Measurements from ENCODE around the gene ANTXR2. TPM values are rescaled to one million over a fixed set of nuclear protein-coding genes. Genes with fewer than 3 reads are reported as not detected.

Gene ANTXR2
- total and polyA plus RNA-seq, 2 donors = 5.7 to 13.4 TPM

DNA sequence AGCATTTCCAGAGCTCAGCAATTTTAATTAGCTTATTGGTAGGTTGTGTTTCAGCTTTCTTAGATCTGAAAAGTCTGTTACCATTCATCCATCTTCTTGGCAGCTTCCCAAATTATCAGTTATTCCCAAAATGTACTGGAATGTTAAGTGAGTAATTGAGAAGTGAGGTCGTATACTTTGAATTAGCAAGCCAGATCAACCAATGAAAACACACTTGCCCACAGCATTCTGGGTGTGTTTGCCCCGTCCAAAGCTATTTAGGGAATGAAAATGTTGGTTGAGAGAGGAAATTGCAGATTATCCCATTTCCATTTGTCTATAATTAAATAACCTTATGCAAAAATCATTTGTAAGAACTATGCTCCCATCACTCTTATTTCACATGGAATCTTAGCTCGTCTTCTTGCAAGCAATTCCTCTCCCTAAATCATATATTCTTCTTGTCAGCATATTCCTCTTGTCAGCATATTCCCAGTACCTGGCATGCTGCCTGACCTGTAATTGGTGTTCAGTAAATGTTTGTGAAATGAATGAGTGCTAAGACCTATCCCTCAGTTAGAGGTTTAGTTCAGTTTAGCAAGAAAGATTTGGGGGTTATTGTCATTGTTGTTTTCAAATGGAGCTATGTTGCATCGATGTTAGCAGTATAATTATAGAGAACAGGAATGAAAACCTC lies 23.3 kb upstream of the ANTXR2 start:
- WGBS = 93% methylated on average over 4 of the region's 4 CpGs
- Histone ChIP-seq H3K27me3 (ENCODE audit: control insufficient read depth in 2 of 2, insufficient read depth in 1 of 2, low read length in 1 of 2) (no peaks in the 10 kb centered on the region), H3K4me3 (ENCODE audit: low read length in 2 of 2) (no peak overlapping the region), H3K36me3 (ENCODE audit: control insufficient read depth in 2 of 2, insufficient read depth in 2 of 2, low read length in 1 of 2) (no peaks in the 10 kb centered on the region), H3K4me1 (ENCODE audit: control insufficient read depth in 2 of 2, insufficient read depth in 2 of 2, low read length in 2 of 2) (no peaks in the 10 kb centered on the region), H3K27ac (ENCODE audit: low read depth in 1 of 2, low read length in 1 of 2) (no peak overlapping the region), H3K9me3 (ENCODE audit: control insufficient read depth in 2 of 2, insufficient read depth in 1 of 2, low read length in 1 of 2) (no peaks in the 10 kb centered on the region)
- no peak for DNase-seq (ENCODE audit: low read depth in 6 of 9, low spot score in 9 of 9)

DNA sequence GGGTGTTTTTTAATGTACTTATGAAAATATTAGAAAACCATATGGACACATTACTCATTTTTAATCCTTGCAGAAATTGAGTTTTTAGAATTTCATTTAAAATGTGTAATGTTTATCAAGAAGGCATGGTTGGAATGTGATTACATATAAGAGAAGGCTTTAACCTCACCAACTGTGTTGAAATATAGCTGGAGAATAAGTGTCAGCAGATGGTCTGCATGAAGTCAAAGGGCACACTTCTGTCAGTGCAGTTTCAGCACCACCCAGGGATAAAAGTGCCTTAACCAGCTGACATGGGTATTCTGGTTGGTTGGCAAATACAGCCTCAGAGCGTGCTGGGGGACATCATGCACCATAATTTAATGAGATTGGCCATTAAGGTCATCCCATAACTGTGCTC lies 21.2 kb upstream of the ANTXR2 start:
- Histone ChIP-seq H3K4me3 (ENCODE audit: low read length in 2 of 2) (no peak overlapping the region), H3K36me3 (ENCODE audit: control insufficient read depth in 2 of 2, insufficient read depth in 2 of 2, low read length in 1 of 2) (no peaks in the 10 kb centered on the region), H3K4me1 (ENCODE audit: control insufficient read depth in 2 of 2, insufficient read depth in 2 of 2, low read length in 2 of 2) (no peaks in the 10 kb centered on the region), H3K9me3 (ENCODE audit: control insufficient read depth in 2 of 2, insufficient read depth in 1 of 2, low read length in 1 of 2) (no peaks in the 10 kb centered on the region), H3K27me3 (ENCODE audit: control insufficient read depth in 2 of 2, insufficient read depth in 1 of 2, low read length in 1 of 2) (no peaks in the 10 kb centered on the region), H3K27ac (ENCODE audit: low read depth in 1 of 2, low read length in 1 of 2) (no peak overlapping the region)
- no peak for DNase-seq (ENCODE audit: low read depth in 6 of 9, low spot score in 9 of 9)
- 93% methylated on average over 1 of the region's 1 CpG for WGBS

DNA sequence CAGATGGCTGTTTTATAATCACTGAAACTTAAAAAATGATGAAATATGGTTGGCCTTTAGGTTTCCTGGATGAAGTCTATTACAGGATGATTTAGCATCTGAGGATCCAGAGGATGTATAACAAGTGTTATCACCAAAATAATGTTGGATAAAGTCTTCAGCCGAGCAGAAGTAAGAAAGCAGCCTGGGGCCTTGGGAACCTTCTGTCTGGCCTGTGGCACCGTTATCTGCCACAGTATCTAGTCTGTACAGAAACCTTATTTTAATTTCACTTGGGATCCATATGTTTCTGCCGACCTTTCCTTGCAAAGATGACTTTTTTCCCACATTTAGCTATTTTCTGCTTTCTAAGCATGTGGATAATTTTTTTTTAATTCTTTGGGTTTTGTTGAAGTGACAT lies 20.5 kb upstream of the ANTXR2 start:
- H3K27me3 ChIP-seq (ENCODE audit: control insufficient read depth in 2 of 2, insufficient read depth in 1 of 2, low read length in 1 of 2) = no peaks in the 10 kb centered on the region
- no peaks in the 10 kb centered on the region for H3K9me3 ChIP-seq (ENCODE audit: control insufficient read depth in 2 of 2, insufficient read depth in 1 of 2, low read length in 1 of 2)
- no peak overlapping the region for H3K27ac ChIP-seq (ENCODE audit: low read depth in 1 of 2, low read length in 1 of 2)
- H3K36me3 ChIP-seq (ENCODE audit: control insufficient read depth in 2 of 2, insufficient read depth in 2 of 2, low read length in 1 of 2) = no peaks in the 10 kb centered on the region
- DNase-seq (ENCODE audit: low read depth in 6 of 9, low spot score in 9 of 9) = no peak
- no peaks in the 10 kb centered on the region for H3K4me1 ChIP-seq (ENCODE audit: control insufficient read depth in 2 of 2, insufficient read depth in 2 of 2, low read length in 2 of 2)
- 94% methylated on average over 3 of the region's 3 CpGs for WGBS
- H3K4me3 ChIP-seq (ENCODE audit: low read length in 2 of 2) = no peak overlapping the region

DNA sequence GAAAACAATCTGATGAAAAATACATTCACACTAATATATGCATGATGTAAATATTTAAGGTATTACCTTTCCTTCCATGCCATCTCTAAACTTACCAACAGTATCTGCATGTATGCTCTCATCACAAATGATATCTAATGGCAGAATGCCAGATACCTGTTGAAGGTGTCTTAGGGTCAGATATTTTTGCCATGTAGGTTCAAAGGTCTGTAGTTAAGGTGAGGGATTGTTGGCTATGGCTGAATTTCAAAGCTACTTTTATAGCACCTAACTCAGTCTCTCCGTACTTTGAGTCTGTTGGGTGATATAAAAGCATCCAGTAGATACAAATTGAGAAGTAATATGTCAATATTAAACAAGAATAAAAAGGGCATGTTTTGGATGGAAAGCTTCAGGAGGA lies 19.8 kb upstream of the ANTXR2 start:
- Histone ChIP-seq H3K4me3 (ENCODE audit: low read length in 2 of 2) (no peak overlapping the region), H3K27ac (ENCODE audit: low read depth in 1 of 2, low read length in 1 of 2) (no peak overlapping the region), H3K36me3 (ENCODE audit: control insufficient read depth in 2 of 2, insufficient read depth in 2 of 2, low read length in 1 of 2) (no peaks in the 10 kb centered on the region), H3K9me3 (ENCODE audit: control insufficient read depth in 2 of 2, insufficient read depth in 1 of 2, low read length in 1 of 2) (no peaks in the 10 kb centered on the region), H3K4me1 (ENCODE audit: control insufficient read depth in 2 of 2, insufficient read depth in 2 of 2, low read length in 2 of 2) (no peaks in the 10 kb centered on the region), H3K27me3 (ENCODE audit: control insufficient read depth in 2 of 2, insufficient read depth in 1 of 2, low read length in 1 of 2) (no peaks in the 10 kb centered on the region)
- no peak for DNase-seq (ENCODE audit: low read depth in 6 of 9, low spot score in 9 of 9)
- WGBS = 97% methylated on average over 1 of the region's 1 CpG

DNA sequence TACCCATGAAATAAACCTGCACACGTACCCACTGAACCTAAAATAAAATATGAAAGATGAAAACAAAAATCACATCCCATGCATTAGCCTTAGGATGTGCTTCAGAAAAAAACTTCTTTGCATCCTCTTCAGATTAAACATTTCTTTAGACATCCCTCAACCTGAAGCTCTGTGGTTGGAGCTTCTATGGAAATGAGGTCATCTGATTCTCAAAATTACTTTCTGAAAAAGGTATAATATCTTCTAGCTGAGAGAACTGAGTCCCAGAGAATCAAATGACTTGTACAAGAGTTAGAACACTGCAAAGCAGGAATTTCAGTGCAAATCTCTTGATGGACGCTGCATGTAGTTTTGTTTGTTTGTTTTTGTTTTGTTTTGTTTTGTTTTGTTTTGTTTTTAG lies 19.1 kb upstream of the ANTXR2 start:
- Histone ChIP-seq H3K4me3 (ENCODE audit: low read length in 2 of 2) (no peak overlapping the region), H3K4me1 (ENCODE audit: control insufficient read depth in 2 of 2, insufficient read depth in 2 of 2, low read length in 2 of 2) (no peaks in the 10 kb centered on the region), H3K9me3 (ENCODE audit: control insufficient read depth in 2 of 2, insufficient read depth in 1 of 2, low read length in 1 of 2) (no peaks in the 10 kb centered on the region), H3K36me3 (ENCODE audit: control insufficient read depth in 2 of 2, insufficient read depth in 2 of 2, low read length in 1 of 2) (no peaks in the 10 kb centered on the region), H3K27ac (ENCODE audit: low read depth in 1 of 2, low read length in 1 of 2) (no peak overlapping the region), H3K27me3 (ENCODE audit: control insufficient read depth in 2 of 2, insufficient read depth in 1 of 2, low read length in 1 of 2) (no peaks in the 10 kb centered on the region)
- no peak for DNase-seq (ENCODE audit: low read depth in 6 of 9, low spot score in 9 of 9)
- 96% methylated on average over 2 of the region's 2 CpGs for WGBS

DNA sequence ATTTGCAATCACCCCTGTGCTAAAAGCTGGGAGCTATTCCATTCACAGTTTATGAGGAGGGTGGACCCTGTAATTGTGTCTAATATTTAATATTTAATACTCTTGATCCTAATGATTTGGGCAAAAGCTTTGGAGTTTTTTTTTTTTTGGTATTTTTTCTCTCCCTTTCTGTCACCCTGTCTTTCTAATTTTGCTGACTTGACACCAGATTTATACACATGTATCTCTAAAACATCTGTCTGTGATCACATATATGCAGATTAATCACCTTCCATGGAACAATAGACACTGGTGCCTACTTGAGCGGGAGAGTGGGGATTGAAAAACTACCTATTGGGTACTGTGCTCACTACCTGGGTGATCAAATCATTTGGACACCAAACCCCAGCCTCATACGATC lies 18.7 kb upstream of the ANTXR2 start:
- Histone ChIP-seq H3K9me3 (ENCODE audit: control insufficient read depth in 2 of 2, insufficient read depth in 1 of 2, low read length in 1 of 2) (no peaks in the 10 kb centered on the region), H3K27me3 (ENCODE audit: control insufficient read depth in 2 of 2, insufficient read depth in 1 of 2, low read length in 1 of 2) (no peaks in the 10 kb centered on the region), H3K36me3 (ENCODE audit: control insufficient read depth in 2 of 2, insufficient read depth in 2 of 2, low read length in 1 of 2) (no peaks in the 10 kb centered on the region), H3K4me3 (ENCODE audit: low read length in 2 of 2) (no peak overlapping the region), H3K4me1 (ENCODE audit: control insufficient read depth in 2 of 2, insufficient read depth in 2 of 2, low read length in 2 of 2) (no peaks in the 10 kb centered on the region), H3K27ac (ENCODE audit: low read depth in 1 of 2, low read length in 1 of 2) (no peak overlapping the region)
- no peak for DNase-seq (ENCODE audit: low read depth in 6 of 9, low spot score in 9 of 9)
- 96% methylated on average over 2 of the region's 2 CpGs for WGBS

DNA sequence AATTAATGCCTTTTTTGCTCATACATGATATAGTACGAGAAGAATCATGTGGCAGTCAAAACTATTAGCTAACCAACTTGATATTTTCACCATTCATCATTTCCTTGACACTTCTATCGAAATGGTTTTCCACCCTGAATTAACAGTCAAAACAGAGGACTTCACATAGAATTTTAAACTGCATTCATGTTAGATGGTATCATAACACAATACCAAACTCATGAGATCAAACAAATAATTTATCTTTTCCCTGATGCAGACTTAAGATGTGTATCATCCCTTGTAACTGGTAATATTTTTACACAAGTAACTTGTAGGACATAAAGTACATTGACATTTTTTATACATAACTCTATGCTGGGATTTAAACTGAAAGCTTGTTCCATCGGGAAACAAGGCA lies 18.2 kb upstream of the ANTXR2 start:
- Histone ChIP-seq H3K27me3 (ENCODE audit: control insufficient read depth in 2 of 2, insufficient read depth in 1 of 2, low read length in 1 of 2) (no peaks in the 10 kb centered on the region), H3K4me1 (ENCODE audit: control insufficient read depth in 2 of 2, insufficient read depth in 2 of 2, low read length in 2 of 2) (no peaks in the 10 kb centered on the region), H3K4me3 (ENCODE audit: low read length in 2 of 2) (no peak overlapping the region), H3K9me3 (ENCODE audit: control insufficient read depth in 2 of 2, insufficient read depth in 1 of 2, low read length in 1 of 2) (no peaks in the 10 kb centered on the region), H3K36me3 (ENCODE audit: control insufficient read depth in 2 of 2, insufficient read depth in 2 of 2, low read length in 1 of 2) (no peaks in the 10 kb centered on the region), H3K27ac (ENCODE audit: low read depth in 1 of 2, low read length in 1 of 2) (no peak overlapping the region)
- WGBS = 93% methylated on average over 3 of the region's 3 CpGs
- no peak for DNase-seq (ENCODE audit: low read depth in 6 of 9, low spot score in 9 of 9)

DNA sequence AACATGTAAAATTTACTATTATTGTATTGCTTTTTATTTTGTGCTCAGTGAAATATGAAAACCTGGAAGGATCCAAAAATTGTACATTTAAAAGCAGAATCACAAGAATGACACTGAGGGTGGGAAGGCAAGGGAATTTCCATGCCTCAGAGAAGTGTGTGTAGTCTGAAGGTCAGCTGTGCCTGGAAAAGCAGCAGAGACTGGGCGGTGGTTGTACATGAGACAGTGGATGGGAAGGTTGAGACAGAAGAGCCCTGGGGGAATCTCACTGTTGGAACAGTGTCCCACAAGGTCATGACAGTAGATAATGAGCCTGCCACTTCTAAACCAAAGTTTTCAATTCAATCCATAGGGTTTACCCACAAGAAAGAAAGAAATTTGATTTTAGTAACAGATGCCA lies 17.1 kb upstream of the ANTXR2 start:
- no peaks in the 10 kb centered on the region for H3K4me1 ChIP-seq (ENCODE audit: control insufficient read depth in 2 of 2, insufficient read depth in 2 of 2, low read length in 2 of 2)
- DNase-seq (ENCODE audit: low read depth in 6 of 9, low spot score in 9 of 9) = no peak
- no peak overlapping the region for H3K4me3 ChIP-seq (ENCODE audit: low read length in 2 of 2)
- no peak overlapping the region for H3K27ac ChIP-seq (ENCODE audit: low read depth in 1 of 2, low read length in 1 of 2)
- H3K9me3 ChIP-seq (ENCODE audit: control insufficient read depth in 2 of 2, insufficient read depth in 1 of 2, low read length in 1 of 2) = no peaks in the 10 kb centered on the region
- no peaks in the 10 kb centered on the region for H3K36me3 ChIP-seq (ENCODE audit: control insufficient read depth in 2 of 2, insufficient read depth in 2 of 2, low read length in 1 of 2)
- WGBS = 94% methylated on average over 1 of the region's 1 CpG
- no peaks in the 10 kb centered on the region for H3K27me3 ChIP-seq (ENCODE audit: control insufficient read depth in 2 of 2, insufficient read depth in 1 of 2, low read length in 1 of 2)

DNA sequence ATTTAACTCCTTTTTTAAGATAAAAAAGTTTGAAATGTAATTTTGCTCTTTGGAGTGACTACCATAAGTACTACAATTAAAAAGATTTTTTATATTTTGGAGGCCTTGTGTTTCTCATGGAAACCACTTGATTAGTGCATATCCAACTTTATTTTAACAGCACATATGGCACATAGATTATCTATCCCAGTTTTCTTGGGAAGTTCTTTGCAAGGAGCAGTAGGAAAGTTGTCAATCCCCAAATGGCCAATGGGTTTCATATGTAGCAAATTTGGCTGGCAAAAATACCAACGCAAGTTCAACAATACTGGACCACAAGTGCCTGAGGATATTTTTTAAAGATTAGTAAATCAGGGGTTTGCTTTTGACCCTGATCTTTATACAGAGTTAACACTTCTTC lies 15.4 kb upstream of the ANTXR2 start:
- no peaks in the 10 kb centered on the region for H3K27me3 ChIP-seq (ENCODE audit: control insufficient read depth in 2 of 2, insufficient read depth in 1 of 2, low read length in 1 of 2)
- H3K4me3 ChIP-seq (ENCODE audit: low read length in 2 of 2) = no peak overlapping the region
- 99% methylated on average over 1 of the region's 1 CpG for WGBS
- no peak overlapping the region for H3K27ac ChIP-seq (ENCODE audit: low read depth in 1 of 2, low read length in 1 of 2)
- no peak for DNase-seq (ENCODE audit: low read depth in 6 of 9, low spot score in 9 of 9)
- H3K4me1 ChIP-seq (ENCODE audit: control insufficient read depth in 2 of 2, insufficient read depth in 2 of 2, low read length in 2 of 2) = no peaks in the 10 kb centered on the region
- H3K9me3 ChIP-seq (ENCODE audit: control insufficient read depth in 2 of 2, insufficient read depth in 1 of 2, low read length in 1 of 2) = no peaks in the 10 kb centered on the region
- no peaks in the 10 kb centered on the region for H3K36me3 ChIP-seq (ENCODE audit: control insufficient read depth in 2 of 2, insufficient read depth in 2 of 2, low read length in 1 of 2)

DNA sequence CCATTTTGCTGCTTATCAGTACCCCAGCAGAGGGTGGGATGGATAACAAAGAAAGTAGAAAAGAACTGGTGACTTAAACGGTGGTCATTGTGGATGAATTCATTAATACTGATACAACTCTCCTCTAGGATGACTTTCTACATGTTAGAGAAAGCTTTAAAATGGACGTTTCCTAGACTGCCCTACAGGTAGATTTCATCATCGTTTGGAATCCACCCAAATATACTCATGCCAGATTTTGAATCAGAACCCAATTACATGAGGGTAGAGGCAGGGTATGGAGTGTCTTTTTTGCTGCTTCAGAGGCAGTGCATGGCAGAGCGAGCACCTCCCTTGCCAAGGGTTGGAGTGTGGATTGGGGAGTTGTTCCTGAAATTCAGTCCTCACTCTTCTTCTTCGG lies 13.3 kb upstream of the ANTXR2 start:
- WGBS = 95% methylated on average over 5 of the region's 5 CpGs
- no peaks in the 10 kb centered on the region for H3K27me3 ChIP-seq (ENCODE audit: control insufficient read depth in 2 of 2, insufficient read depth in 1 of 2, low read length in 1 of 2)
- DNase-seq (ENCODE audit: low read depth in 6 of 9, low spot score in 9 of 9) = no peak
- no peaks in the 10 kb centered on the region for H3K9me3 ChIP-seq (ENCODE audit: control insufficient read depth in 2 of 2, insufficient read depth in 1 of 2, low read length in 1 of 2)
- no peaks in the 10 kb centered on the region for H3K36me3 ChIP-seq (ENCODE audit: control insufficient read depth in 2 of 2, insufficient read depth in 2 of 2, low read length in 1 of 2)
- no peak overlapping the region for H3K4me3 ChIP-seq (ENCODE audit: low read length in 2 of 2)
- no peak overlapping the region for H3K27ac ChIP-seq (ENCODE audit: low read depth in 1 of 2, low read length in 1 of 2)
- no peaks in the 10 kb centered on the region for H3K4me1 ChIP-seq (ENCODE audit: control insufficient read depth in 2 of 2, insufficient read depth in 2 of 2, low read length in 2 of 2)

Measured in thymus (tissue), 11 donors.